OCI-LY7 (cell line): ENCODE data around the gene GPR146.

ENCODE experiments used
- EZH2phosphoT487 ChIP-seq: fragments of 200-600 bp; sonication (generic); IDR thresholded peaks from 2 replicates; pipeline ENCODE4 v1.6.1; 2018; ENCODE audit warnings: low read depth, borderline replicate concordance, mild to moderate bottlenecking, mixed run types, antibody characterized with exemption, low read length, moderate library complexity, mixed read lengths
- TF ChIP-seq, protein P1 (sequence below): fragments of 200-600 bp; sonication (generic); conservative IDR thresholded peaks from 2 replicates; pipeline ENCODE4 v1.5.1; 2014; ENCODE audit warnings: mild to moderate bottlenecking, antibody characterized with exemption, low read length, moderate library complexity, mixed read lengths

- TF ChIP-seq, protein P1, sequence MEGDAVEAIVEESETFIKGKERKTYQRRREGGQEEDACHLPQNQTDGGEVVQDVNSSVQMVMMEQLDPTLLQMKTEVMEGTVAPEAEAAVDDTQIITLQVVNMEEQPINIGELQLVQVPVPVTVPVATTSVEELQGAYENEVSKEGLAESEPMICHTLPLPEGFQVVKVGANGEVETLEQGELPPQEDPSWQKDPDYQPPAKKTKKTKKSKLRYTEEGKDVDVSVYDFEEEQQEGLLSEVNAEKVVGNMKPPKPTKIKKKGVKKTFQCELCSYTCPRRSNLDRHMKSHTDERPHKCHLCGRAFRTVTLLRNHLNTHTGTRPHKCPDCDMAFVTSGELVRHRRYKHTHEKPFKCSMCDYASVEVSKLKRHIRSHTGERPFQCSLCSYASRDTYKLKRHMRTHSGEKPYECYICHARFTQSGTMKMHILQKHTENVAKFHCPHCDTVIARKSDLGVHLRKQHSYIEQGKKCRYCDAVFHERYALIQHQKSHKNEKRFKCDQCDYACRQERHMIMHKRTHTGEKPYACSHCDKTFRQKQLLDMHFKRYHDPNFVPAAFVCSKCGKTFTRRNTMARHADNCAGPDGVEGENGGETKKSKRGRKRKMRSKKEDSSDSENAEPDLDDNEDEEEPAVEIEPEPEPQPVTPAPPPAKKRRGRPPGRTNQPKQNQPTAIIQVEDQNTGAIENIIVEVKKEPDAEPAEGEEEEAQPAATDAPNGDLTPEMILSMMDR: no peak
- TF ChIP-seq EZH2phosphoT487: no peak
Observed at GRCh38 chr7:1040790-1041189, 3.6 kb upstream of the GPR146 start.
